GM18951 (cell line): Measurements from ENCODE around the gene GAB4.

ENCODE experiments used
- POLR2A ChIP-seq: IDR thresholded peaks from 4 replicates; pipeline ENCODE4 v1.6.1; 2011; ENCODE audit warnings: mild to moderate bottlenecking; ENCODE audit not compliant: insufficient read length, insufficient read depth; ENCODE audit errors: extremely low read depth
- in situ Hi-C: fragments of 300-500 bp; cut with MboI; formaldehyde crosslinking; loops from one replicate; pipeline ENCODE4 v1.12.0; 2022; ENCODE audit warnings: low sequenced_read_pairs, mixed read lengths, inconsistent platforms; ENCODE audit not compliant: unreplicated experiment

GAB4 gene

DNA sequence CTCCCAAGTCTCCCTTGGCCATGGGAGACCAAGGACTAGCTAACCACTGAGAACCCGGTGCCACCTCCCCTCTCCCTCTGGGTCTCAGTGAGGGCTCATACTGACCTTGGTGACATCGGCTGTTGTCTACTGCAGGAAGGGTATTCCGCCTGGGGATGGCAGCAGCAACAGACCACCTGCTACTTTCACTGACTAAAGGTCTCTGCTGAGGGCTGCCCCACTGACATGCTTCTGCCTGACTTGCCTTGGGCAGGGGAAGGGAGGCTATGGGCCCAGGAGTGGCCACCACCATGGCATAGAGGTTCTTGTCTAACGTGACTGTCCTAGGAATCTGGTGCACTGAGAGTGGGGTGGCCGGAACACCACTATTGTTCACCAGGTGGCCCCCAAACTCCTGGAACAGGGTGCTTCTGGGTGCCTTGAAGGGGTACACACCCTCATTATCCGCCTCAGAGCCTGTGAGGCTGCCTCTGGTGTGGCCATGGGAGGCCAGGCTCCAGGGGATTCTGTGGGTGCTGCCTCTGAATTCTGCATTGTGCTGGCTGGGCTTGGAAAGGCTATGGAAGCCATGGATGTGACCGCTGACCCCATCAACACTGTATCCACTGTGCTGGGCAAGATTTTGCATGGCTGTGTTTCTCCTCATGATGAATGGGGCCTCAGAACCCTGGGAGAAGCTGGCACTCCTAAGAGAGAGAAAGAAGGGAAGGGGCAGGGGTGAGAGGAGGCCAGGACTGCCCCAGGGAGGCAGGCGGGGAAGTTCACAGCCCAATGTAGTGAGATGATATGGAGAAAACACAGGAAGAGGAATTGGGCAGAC is 38.3 kb downstream of the GAB4 start:
- in situ Hi-C loops: no loop called here
- TF ChIP-seq POLR2A: no peak

DNA sequence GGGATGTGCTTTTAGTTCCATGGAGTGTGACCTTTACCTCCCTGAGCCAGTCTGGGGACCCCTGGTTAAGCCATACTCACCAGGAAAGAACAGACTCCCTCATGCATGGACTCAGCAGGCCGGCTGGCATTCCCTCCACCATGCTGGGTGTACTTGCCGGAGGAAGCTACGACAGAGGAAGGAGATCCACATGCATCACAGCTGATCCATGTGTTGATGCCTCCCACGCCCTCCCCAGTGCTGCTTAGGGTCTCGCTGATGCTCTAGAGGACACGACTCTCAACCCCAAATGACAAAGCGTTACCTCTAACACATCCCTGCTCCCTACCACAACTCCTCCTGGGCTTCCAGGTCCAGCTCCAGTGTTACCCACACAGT is 39.8 kb downstream of the GAB4 start:
- in situ Hi-C loops: no loop called here
- no peak for TF ChIP-seq POLR2A

DNA sequence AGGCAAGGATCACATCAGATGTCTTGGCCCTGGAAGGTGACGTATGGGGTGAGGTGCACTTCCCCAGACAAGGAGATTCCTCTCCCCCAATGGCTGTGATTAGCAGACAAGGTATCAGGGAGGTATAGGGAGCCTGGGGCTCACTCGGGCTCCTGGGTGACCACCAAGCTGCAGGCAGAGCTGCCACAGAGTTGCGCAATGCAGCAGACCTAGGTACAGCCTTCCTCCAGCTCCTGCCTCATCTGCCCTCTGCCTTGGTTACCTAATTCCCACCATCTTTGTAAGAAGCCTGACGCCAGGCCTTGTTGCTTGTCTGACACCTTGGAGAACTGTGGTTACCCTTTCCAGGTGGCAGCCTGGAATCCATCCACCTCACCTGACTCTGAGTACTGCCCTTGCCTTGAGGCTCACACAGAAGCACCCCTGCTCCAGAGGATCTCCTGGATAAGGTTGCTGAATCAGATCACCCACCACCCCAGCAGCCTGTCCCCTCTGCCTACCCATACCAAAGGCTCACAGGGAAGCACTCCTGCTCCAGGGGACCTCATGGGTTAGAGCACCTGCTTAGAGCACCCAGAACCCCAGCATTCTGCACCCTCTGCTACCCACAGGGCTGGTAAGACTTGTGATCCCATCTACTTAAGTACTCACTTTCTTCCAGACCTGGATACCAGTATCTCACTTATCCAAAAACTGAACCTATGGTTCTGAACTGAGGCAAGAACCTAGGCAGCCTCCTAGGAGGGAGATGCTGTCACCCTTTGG is 40.4 kb downstream of the GAB4 start:
- in situ Hi-C loops: no loop called here

DNA sequence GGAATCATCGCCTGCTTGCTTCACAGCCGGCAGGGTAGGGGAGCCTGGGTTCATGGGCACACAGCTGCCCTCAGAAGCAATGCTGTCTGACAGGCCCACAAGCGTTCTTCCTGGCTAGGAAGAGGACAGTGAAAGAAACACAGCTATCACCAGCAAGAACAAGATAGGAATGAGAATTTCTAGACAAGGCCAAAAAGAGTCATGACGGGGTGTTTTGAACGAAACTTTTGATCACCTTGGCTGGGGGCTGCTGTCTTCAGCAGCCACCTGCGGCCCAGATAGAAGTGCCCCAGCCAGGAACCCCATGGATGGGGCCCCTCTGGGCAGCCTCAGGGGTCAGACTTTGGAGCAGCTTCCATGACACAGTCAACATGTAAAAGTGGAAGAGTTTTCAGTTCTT is 41.8 kb downstream of the GAB4 start:
- in situ Hi-C loops: no loop called here
- TF ChIP-seq POLR2A: no peak

More for the DNA sequence above, 40.4 kb downstream of the GAB4 start:
- no peak for TF ChIP-seq POLR2A

GRCh38 chr22:16965560-16965959 is 42.5 kb downstream of the GAB4 start:
- in situ Hi-C loops: no loop called here
- TF ChIP-seq POLR2A: no peak

- in situ Hi-C loops: no loop called here
- TF ChIP-seq POLR2A: no peak
Observed at GRCh38 chr22:16965083-16965482, 42.9 kb downstream of the GAB4 start.

DNA sequence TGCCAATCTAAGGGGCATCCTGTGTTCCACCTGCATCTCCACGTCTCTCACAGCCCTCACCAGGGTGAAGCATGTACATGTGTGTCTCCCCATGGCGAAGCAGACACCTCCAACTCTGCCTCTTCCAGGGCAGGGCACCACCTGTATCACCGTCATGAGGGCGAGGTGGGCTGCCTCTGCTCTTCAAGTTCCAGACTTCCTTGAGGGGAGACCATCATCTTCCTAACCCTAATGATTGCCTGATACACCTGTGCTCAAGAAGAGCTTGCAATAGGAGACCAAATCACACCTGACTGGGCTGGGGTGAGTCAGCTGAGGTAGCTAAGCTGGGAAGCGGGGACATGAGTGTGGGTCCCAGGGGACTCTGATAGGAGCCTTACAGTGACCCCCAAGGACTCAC is 43.7 kb downstream of the GAB4 start:
- no peak for TF ChIP-seq POLR2A
- in situ Hi-C loops: no loop called here

GRCh38 chr22:16963189-16963945 is 44.7 kb downstream of the GAB4 start:
- in situ Hi-C loops: no loop called here
- TF ChIP-seq POLR2A: no peak

DNA sequence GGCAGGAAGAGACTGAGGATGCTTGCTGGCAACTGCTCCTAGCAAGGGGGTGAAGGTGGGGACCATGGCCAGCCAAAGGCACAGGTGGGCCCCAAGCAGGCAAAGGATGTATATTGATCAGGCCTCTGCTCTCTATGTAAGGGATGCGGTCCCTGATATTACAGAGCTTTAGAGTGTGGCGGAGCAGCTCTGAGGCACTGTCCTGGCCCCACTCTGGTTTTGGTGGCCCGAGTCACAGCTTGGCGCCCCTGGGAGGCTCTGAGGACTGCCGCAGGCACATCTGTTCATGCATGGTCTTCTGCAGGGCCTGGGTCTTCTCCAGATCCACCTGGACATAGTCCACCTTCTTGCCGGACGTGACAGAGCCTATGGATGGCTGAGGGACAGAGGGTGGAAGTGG is 45.5 kb downstream of the GAB4 start:
- in situ Hi-C loops: no loop called here
- TF ChIP-seq POLR2A: no peak

GRCh38 chr22:16961477-16962186 is 46.4 kb downstream of the GAB4 start:
- in situ Hi-C loops: no loop called here
- no peak for TF ChIP-seq POLR2A

DNA sequence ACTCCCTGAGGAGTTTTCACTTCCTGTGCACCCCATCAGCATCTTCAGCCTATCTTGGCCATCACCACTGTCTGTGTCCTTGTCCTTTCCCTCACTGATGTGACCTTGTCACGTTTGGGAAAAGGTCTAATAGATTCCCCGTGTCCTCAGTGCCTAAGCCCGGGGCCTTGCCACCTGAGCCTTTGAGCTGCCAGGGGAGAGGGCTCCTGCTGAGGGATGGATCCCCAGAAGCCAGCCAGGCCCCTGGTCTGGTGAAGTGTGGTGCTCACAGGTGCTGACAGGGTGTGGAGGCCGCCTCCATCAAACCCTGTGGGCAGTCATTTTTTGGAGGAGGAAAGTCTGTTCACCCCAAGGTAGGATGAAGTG is 47.2 kb downstream of the GAB4 start:
- TF ChIP-seq POLR2A: no peak
- in situ Hi-C loops: no loop called here

DNA sequence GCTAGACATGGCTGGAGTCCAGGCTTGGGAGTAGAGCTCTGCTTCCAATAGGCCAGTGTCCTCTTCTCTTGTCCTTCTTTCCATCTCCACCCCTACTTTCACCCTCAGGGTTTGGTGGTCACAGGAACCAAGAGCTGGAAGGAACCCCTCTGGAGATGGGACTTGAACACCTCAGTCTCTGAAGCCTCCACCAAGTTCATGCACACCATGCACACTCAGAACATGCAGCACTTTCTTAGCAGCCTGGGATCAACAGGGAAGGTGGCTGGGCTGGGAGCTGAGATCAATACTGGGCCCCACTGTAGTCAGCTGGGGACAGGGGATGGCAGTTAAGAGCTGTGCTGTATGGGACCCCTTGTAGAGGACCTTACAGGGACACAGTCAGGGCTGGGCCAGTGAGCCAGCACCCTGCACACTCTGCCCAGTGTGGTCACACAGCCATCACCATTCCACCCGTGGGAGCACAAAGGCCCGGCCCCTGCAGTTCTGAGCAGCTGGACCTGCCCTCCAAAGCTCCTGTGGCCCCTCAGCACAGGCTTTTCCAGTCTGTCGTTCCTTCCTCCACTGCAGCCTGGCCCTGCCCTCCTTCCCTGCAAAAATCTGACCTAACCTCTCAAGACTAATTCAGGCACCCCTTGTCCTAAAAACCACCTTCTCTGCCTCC is 47.7 kb downstream of the GAB4 start:
- in situ Hi-C loops: no loop called here
- TF ChIP-seq POLR2A: no peak
